ENCODE results near the gene SPDEF.
A peak's percentile ranks its signal among the peaks of the same experiment; 100 is the strongest.

The SPDEF gene

GRCh38 chr6:34540841-34541240 lies 15.3 kb downstream of the SPDEF start:
- no peak for DNase-seq

- no peak for DNase-seq
Observed at GRCh38 chr6:34540222-34540621, 15.9 kb downstream of the SPDEF start.

- DNase-seq = no peak
Observed at GRCh38 chr6:34539181-34539580, 16.9 kb downstream of the SPDEF start.

GRCh38 chr6:34538581-34538980 lies 17.5 kb downstream of the SPDEF start:
- DNase-seq = no peak

GRCh38 chr6:34537922-34538550 lies 18.1 kb downstream of the SPDEF start:
- DNase-seq = no peak

GRCh38 chr6:34536959-34537848 lies 18.9 kb downstream of the SPDEF start:
- DNase-seq = no peak

GRCh38 chr6:34536251-34536958 lies 19.7 kb downstream of the SPDEF start:
- peak; percentile 33 for DNase-seq

GRCh38 chr6:34535646-34536045 lies 20.5 kb downstream of the SPDEF start:
- no peak for DNase-seq

- no peak for DNase-seq
Observed at GRCh38 chr6:34535199-34535598, 20.9 kb downstream of the SPDEF start.

- DNase-seq = no peak
Observed at GRCh38 chr6:34534656-34535055, 21.5 kb downstream of the SPDEF start.

- DNase-seq = no peak
Observed at GRCh38 chr6:34534146-34534545, 22.0 kb downstream of the SPDEF start.

- DNase-seq = no peak
Observed at GRCh38 chr6:34532230-34532629, 23.9 kb downstream of the SPDEF start.

- no peak for DNase-seq
Observed at GRCh38 chr6:34531580-34532201, 24.4 kb downstream of the SPDEF start.

- no peak for DNase-seq
Observed at GRCh38 chr6:34530753-34531365, 25.3 kb downstream of the SPDEF start.

- DNase-seq = peak; percentile 62
Observed at GRCh38 chr6:34529665-34530327, 26.3 kb downstream of the SPDEF start.

- no peak for DNase-seq
Observed at GRCh38 chr6:34528996-34529664, 27.0 kb downstream of the SPDEF start.

- no peak for DNase-seq
Observed at GRCh38 chr6:34527751-34528670, 28.1 kb downstream of the SPDEF start.

GRCh38 chr6:34526992-34527728 lies 29.0 kb downstream of the SPDEF start:
- peak; percentile 85 for DNase-seq

- DNase-seq = no peak
Observed at GRCh38 chr6:34526241-34526972, 29.7 kb downstream of the SPDEF start.

Measured in NCI-H2029 treated with DMSO at 0.1 percent for 48 hours (cell line).